HG03378 (cell line): ENCODE measurements around the gene C19orf25.

ENCODE experiments used
- ATAC-seq: cut with Tn5 transposase; IDR thresholded peaks from one replicate; pipeline ENCODE4 v1.9.1; 2021; ENCODE audit warnings: mild to moderate bottlenecking, moderate library complexity; ENCODE audit not compliant: unreplicated experiment

C19orf25 gene

DNA sequence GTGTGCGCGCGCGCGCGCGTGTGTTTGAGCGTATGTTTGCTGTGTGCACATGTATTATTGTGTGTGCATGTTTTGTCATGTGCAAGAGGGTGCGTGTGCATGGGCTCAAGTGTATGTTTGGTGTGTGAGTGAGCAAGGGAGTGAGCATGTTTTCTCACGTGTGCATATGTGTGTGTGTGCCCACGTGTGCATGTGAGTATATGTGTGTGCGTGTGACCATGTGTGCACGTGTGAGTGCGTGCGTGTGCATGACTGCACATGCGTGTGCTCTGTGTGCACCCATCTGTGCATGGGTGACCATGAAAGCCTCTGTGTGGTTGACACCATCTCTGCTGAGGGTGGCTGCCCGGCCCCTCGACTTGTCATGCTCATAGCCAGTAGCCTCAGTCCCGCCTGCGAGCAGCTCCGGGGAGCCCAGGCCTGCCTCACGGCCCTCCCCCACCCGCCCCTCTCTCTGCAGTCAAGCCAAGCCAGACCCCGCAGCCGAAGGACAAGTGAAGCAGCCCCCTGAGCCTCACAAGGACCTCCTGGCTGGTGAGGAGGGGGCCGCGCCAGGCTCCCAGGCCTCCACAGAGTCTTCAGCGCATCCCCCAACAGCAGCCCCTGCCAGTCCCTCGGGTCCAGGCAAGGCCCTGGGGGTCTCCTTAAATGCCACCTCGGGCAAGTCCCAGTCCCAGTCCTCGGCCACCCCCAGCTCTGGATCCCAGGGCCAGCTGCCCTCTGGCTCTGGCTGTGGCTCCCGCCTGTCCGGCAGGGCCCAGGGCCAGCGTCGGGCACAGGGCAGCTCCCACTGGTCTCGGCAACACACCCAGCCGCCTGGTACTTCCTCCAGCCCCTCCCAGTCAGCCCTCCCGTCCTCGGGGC lies 17.9 kb upstream of the C19orf25 start:
- no peak for ATAC-seq

- no peak for ATAC-seq
Measured at GRCh38 chr19:1495799-1496713, 17.0 kb upstream of the C19orf25 start.

GRCh38 chr19:1495051-1495798 lies 16.2 kb upstream of the C19orf25 start:
- no peak for ATAC-seq

GRCh38 chr19:1494115-1494815 lies 15.2 kb upstream of the C19orf25 start:
- ATAC-seq: no peak

DNA sequence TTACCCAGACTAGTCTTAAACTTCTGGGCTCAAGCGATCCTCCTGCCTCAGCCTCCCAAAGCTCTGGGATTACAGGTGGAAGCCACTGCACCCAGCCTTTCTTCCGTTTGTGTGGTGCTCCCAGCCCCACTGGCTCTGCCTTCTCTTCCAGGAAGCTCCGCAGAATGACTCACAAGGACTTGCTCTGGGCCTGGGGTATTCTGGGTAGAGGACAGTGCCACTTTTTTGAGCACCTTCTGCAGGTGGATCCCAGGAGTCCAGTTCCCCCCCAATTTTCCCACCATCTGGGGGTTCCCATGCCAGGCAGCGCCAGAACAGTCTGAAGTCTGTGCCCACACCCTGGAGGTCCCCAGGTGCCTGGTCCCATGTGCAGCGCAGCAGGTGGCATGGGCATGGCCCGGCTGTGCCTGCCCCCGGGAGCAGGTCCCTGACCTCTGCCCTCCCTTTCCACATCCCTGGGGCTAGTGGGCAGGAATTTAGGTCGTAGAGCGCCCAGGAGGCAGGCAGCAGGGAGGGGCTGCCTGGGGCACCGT lies 13.5 kb upstream of the C19orf25 start:
- no peak for ATAC-seq

GRCh38 chr19:1491849-1492170 lies 12.8 kb upstream of the C19orf25 start:
- ATAC-seq: no peak

GRCh38 chr19:1491114-1491848 lies 12.3 kb upstream of the C19orf25 start, which contains the start of gene REEP6:
REEP6 (plus strand) TSS chr19:1491181; CDS start chr19:1491270, 89 bp downstream.
- ATAC-seq: no peak

- ATAC-seq: peak; percentile 70
Measured at GRCh38 chr19:1490311-1491113, 11.5 kb upstream of the C19orf25 start, which contains the start of gene PCSK4. PCSK4 (minus strand) TSS chr19:1490350; CDS start chr19:1490346, 4 bp downstream.

DNA sequence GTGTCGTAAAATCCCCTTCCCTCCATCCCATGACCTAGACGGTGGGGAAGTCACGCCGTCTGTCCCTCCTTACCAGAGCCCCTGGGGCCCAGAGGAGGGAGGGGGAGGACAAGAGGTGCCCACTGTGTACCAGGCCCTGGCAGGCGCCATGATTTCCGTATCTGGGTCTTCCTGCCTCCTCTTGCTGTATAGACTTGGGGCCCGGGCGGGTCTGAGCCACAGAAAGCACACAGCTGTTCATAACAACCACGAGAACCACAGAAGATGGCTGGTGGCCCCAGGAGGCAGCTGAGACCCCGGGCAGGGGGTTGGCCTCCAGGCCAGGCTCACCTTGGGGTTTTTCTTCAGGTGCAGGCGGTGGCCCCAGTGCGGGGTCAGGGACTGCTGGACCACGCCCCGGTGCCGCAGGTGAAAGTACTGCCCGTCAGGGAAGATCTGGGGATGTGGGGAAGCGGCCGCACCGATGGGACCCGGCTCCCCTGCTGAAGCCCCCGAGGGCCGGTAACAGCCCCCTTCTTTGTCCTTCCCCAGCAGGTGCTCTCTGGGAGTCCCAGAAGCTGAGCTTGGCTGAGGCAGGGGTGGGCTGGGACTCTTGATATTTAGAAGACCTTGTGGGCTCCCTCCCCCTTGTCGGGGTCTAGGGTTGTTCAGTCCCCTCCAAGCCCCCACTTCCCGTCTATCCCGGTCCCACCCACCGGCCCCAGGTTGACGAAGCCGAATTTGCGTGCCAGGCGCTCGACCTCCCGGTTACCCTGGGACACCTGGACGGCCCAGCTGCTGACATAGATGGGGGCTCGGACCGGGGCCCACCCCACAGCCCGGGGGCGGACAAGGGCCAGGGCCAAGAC lies 10.7 kb upstream of the C19orf25 start:
- no peak for ATAC-seq

DNA sequence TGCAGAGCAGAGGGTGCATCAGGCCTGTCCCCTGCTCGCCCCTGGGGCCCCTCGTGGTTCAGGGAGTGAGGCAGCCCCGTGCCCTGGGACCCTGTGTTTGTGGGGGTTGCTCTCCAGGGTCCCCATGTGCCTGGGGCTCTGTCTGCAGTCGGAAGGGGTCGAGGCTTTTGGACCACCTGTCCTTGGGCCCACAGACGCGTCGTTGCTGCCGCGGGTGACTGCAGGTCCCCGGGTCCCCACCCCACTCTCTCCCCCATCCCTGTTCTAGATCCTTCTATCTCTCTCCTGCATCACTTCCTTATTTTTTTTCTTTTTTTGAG lies 9.2 kb upstream of the C19orf25 start:
- no peak for ATAC-seq

GRCh38 chr19:1487576-1488281 lies 8.7 kb upstream of the C19orf25 start:
- no peak for ATAC-seq

DNA sequence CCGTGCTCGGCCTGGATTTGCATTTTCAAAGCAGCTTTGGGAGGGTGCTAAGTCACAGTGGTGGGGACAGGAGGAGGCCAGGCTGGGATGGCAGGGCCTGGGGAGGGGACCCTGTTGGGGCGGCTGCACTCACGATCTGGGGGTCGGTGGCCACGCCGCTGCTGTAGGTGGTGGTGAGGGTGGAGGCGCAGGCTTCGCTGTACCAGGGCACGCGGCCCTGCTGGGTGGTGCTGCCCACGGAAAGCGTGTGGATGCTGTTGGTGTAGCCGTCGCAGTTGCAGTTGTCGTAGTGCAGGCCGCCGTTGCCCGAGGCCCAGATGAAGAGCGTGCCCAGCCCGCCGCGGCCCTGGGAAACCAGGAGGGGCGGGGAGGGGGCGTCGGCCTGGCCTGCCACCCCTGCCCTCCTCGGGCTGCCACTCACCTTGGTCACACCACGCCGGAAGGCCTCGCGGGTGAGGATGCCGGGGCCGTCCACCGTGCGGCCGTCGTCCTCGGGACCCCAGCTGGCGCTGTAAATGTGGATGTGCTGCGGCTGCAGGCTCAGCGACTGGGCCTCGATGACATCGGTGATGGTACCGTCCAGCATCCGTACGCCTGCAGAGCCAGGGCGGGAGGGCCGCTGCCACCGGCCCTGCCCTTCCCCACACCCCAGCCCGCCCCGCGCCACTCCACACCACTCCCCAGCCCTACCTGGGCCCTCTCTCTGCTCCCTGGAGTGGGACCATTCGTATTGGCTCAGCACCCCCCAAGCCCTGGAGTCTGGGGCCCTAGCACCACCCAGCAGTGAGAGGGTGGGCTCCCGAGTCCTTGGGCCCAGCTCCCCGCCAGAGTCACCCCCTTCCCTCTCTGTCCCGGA lies 7.9 kb upstream of the C19orf25 start:
- no peak for ATAC-seq

- no peak for ATAC-seq
Measured at GRCh38 chr19:1483979-1484428, 5.0 kb upstream of the C19orf25 start.

DNA sequence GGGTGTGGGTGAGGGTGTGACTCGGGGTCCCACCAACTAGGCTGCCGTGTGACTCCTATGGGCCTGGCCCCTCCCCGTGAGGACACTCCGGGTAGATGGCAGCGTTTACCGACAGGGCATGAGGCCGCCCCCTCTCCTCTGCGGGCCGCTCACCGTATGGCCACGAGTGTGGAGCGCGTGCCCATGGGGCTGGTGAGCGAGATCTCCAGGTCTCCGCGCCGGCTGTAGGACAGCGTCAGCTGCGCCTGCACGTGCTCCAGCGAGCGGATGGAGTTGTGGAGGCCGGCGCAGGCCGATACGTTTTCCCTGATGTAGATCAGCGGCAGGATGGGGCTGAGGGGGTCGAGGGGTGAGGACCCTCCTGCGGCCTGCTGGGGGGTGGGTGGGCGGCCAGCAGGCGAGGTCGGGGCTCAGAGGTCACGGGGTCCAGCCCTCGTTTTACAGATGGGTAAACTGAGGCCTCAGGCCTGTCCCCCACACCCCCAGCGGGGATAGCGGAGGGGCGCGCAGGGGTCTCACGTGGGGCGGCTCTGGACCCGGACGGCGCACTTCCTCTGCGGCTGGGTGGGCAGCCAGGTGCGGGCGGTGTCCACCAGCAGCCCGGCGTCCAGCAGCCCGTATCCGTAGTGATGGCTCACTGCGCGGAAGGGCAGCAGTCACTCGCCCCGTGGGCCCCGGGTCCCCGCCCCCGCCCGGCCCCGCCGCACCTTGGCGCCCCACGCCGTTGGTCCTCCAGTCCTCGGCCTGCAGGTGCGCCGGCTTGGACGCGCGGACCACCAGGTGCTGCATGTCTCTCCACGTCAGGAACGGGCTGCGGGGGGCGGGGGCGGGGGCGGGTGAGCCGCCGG lies 4.3 kb upstream of the C19orf25 start:
- no peak for ATAC-seq

DNA sequence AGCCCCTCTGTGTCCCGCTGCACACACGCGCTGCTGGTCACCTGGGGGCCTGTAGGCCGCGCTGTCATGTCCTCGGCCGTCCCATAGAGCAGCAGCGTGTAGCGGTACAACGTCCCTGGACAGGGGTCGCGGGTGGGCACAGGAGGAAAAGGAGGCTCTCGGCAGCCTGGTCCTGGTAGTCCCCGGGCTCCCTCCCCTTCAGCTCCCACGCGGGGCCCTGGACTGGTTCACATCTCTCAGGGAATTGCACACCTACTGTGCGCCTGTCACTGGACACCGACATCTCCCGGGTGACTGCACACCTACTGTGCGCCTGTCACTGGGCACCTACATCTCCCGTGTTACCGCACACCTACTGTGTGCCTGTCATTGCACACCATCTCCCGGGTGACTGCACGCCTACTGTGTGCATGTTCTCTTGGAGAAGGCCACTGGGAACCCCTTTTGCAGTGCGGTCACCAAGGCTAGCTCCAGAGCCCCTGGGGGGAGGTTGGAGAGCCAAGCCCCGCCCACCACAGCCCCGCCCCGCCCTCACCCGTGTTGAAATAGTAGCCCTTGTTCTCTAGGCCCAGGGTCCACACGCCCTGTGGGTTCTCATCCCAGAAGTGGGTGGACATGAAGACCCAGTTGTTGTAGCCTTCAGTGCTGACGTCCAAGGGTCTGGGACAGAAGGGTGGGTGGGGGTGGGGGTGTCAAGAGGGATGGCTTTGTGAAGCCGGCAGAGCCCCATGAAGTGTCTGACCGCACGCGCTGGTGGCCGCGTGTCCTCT lies 3.5 kb upstream of the C19orf25 start:
- no peak for ATAC-seq
